Heart left ventricle (tissue), 16 donors: Measurements from ENCODE around the gene TAF5L. TPM values are rescaled to one million over a fixed set of nuclear protein-coding genes. Genes with fewer than 3 reads are reported as not detected.
A peak's percentile ranks its signal among the peaks of the same experiment; 100 is the strongest.

ENCODE experiments used
- ATAC-seq, 4 donors: fragments of 200-7000 bp; cut with Tn5 transposase; one replicate each; pipeline ENCODE4 v1.9.1; 2020 to 2022; ENCODE audit warnings: moderate library complexity in 4 of 4, mild to moderate bottlenecking in 3 of 4, moderate number of reproducible peaks in 1 of 4
- DNase-seq, 5 donors: peaks; one replicate each; pipeline ENCODE4 v3.0.0-alpha.2; 2020
- H3K27ac ChIP-seq, 12 donors: fragments of 200-600 bp; sonication (generic) in 4 of 12; one replicate each; pipeline versions ENCODE4 v1.5.0 to v1.8.0; 2016 to 2022; ENCODE audit warnings: mild to moderate bottlenecking in 2 of 12
- H3K27me3 ChIP-seq, 9 donors: fragments of 200-600 bp; sonication (generic) in 2 of 9; one replicate each; pipeline versions ENCODE4 v1.5.1 to v1.8.0; 2016 to 2022; ENCODE audit warnings: mild to moderate bottlenecking in 3 of 9
- H3K36me3 ChIP-seq, 9 donors: fragments of 200-600 bp; sonication (generic) in 2 of 9; one replicate each; pipeline versions ENCODE4 v1.5.0 to v1.8.0; 2018 to 2022; ENCODE audit warnings: mild to moderate bottlenecking in 2 of 9
- H3K4me1 ChIP-seq, 12 donors: fragments of 200-600 bp; sonication (generic) in 4 of 12; one replicate each; pipeline versions ENCODE4 v1.5.0 to v1.8.0; 2016 to 2022; ENCODE audit warnings: mild to moderate bottlenecking in 3 of 12
- H3K4me3 ChIP-seq, 12 donors: fragments of 200-600 bp; sonication (generic) in 4 of 12; one replicate each; pipeline versions ENCODE4 v1.5.0 to v1.8.0; 2017 to 2022; ENCODE audit warnings: mild to moderate bottlenecking in 9 of 12, moderate library complexity in 4 of 12
- H3K9me3 ChIP-seq, 12 donors: fragments of 200-600 bp; sonication (generic) in 4 of 12; one replicate each; pipeline versions ENCODE4 v1.5.0 to v1.8.0; 2016 to 2022; ENCODE audit warnings: mild to moderate bottlenecking in 1 of 12
- CTCF ChIP-seq, 12 donors: fragments of 200-600 bp; sonication (generic) in 4 of 12; IDR thresholded peaks; one replicate each; pipeline versions ENCODE4 v1.5.0 to v1.8.0; 2018 to 2022; ENCODE audit warnings: antibody characterized with exemption in 12 of 12, mild to moderate bottlenecking in 5 of 12
- POLR2A ChIP-seq, 2 donors: fragments of 450-650 bp; IDR thresholded peaks; one replicate each; pipeline ENCODE4 v1.6.1; 2017; ENCODE audit warnings: antibody characterized with exemption in 2 of 2, mild to moderate bottlenecking in 2 of 2, moderate library complexity in 2 of 2
- WGBS, 4 donors: extraction: QIAGEN DNeasy Blood & Tissue Kit in 2 of 4; methylation state at CpG; one replicate each; pipeline versions ENCODE4 v1.1.5 to v1.1.7; 2013 to 2018; 5-methylcytosine and 5-hydroxymethylcytosine counted together
- intact Hi-C, 10 donors: fragments of 100-400 bp; cut with DNase I; formaldehyde crosslinking; loops; one replicate each; pipeline versions ENCODE4 v1.11.1 to v1.14.2; 2022
- polyA plus RNA-seq, 2 donors: library from polyadenylated mRNA; stranded (reverse); fragments of 200-250 nt; gene quantifications; one replicate each; pipeline ENCODE4 v1.2.3, GENCODE V29; 2013
- total RNA-seq, 9 donors: library from RNA; depleted of rRNA in 2 of 9; stranded (reverse); fragments of >200 nt in 2 of 9; fragmentation: NEBNext Ultra II Directional in 3 of 9; extraction: Animal tissue kit (Norgen Biotek cat#: 25700) in 3 of 9; gene quantifications; one replicate each; pipeline versions ENCODE4 v1.1.0 to v1.2.4, GENCODE V29; 2016 to 2023
- donor health status: ischemic (EF 13 %, LVEDD 7.1; RV severe dilation, severe dysfunction).
- donor health status: healthy with polysubstance abuse.
- donor health status: DM: no; HTN: yes; CAD: no.
- donor health status: DM: no; HTN: no; CAD: no.
- donor health status: ischemic (EF 25% LVEDD 6.9; RV normal size, moderate dysfunction).
- donor health status: ischemic (EF 25% LVEDD 5.7; RV mildly dilated, moderate dysfunction).
- donor health status: healthy.
- donor health status: DM: yes; HTN: yes; CAD: no.
- donor health status: ischemic (EF 35%, LVEDD 5.7; RV mildly dilated, moderate dysfunction).
- donor health status: nonischemic (EF 11% LVEDD 7.7; RV severe dilation, severe dysfunction).
- donor health status: DM: yes; HTN: yes; CAD: no.
- donor health status: PGD.
- donor health status: ischemic (EF 29% LVEDD 5.4; RV normal size, mild dysfunction).
- donor health status: nonischemic (EF 23%, LVEDD 6.1; RV moderate dilation, normal function).

TAF5L gene
- total and polyA plus RNA-seq, 11 donors = 4.4 to 15.4 (median 11.1) TPM

- DNase-seq (no peak), ATAC-seq (no peak)
- H3K27ac ChIP-seq = no peak overlapping the region
- H3K9me3 ChIP-seq = no peaks in the 10 kb centered on the region
- TF ChIP-seq CTCF (IDR thresholded peaks at IDR 0.05) (no peak), POLR2A (IDR thresholded peaks at IDR 0.05) (no peak)
- intact Hi-C loops = no loop called here
- no peaks in the 10 kb centered on the region for H3K27me3 ChIP-seq
- peaks cover 2 to 58% (median 37%) of the 10 kb centered on the region in 12 donors for H3K4me1 ChIP-seq
- WGBS, 4 donors = 94 to 99% (median 96%) methylated on average over 2 of the region's 2 CpGs
- H3K36me3 ChIP-seq = no peaks in the 10 kb centered on the region
- no peak overlapping the region for H3K4me3 ChIP-seq
These were observed 4.3 kb downstream of the TAF5L start for GRCh38 chr1:229621663-229622062.

GRCh38 chr1:229620876-229621275 lies 5.0 kb downstream of the TAF5L start:
- Histone ChIP-seq H3K27me3 (no peaks in the 10 kb centered on the region), H3K4me3 (no peak overlapping the region), H3K27ac (no peak overlapping the region), H3K9me3 (no peaks in the 10 kb centered on the region), H3K36me3 (no peaks in the 10 kb centered on the region), H3K4me1 (peaks cover 2 to 55% (median 37%) of the 10 kb centered on the region in 12 donors)
- DNase-seq = no peak
- TF ChIP-seq CTCF (IDR thresholded peaks at IDR 0.05) (no peak), POLR2A (IDR thresholded peaks at IDR 0.05) (no peak)
- ATAC-seq = peak in 3 of 4 donors; percentile 12 to 46 (median 23)
- intact Hi-C loops = no loop called here
- 40 to 64% (median 44%) methylated on average over 3 of the region's 3 CpGs for WGBS, 4 donors

GRCh38 chr1:229619614-229620013 lies 6.3 kb downstream of the TAF5L start:
- intact Hi-C loops = no loop called here
- no peak overlapping the region for H3K4me3 ChIP-seq
- 90 to 94% (median 92%) methylated on average over 5 of the region's 5 CpGs for WGBS, 4 donors
- ATAC-seq = no peak
- H3K9me3 ChIP-seq = no peaks in the 10 kb centered on the region
- H3K27ac ChIP-seq = no peak overlapping the region
- peaks cover 0 to under 1% (median 0%) of the 10 kb centered on the region in 9 donors for H3K36me3 ChIP-seq
- H3K27me3 ChIP-seq = no peaks in the 10 kb centered on the region
- H3K4me1 ChIP-seq = peaks cover 2 to 51% (median 33%) of the 10 kb centered on the region in 12 donors
- TF ChIP-seq CTCF (IDR thresholded peaks at IDR 0.05) (no peak), POLR2A (IDR thresholded peaks at IDR 0.05) (no peak)
- no peak for DNase-seq

- Histone ChIP-seq H3K4me3 (no peak overlapping the region), H3K36me3 (peaks cover 0 to 7% (median 2%) of the 10 kb centered on the region in 9 donors), H3K27me3 (no peaks in the 10 kb centered on the region), H3K4me1 (peaks cover under 1 to 45% (median 27%) of the 10 kb centered on the region in 12 donors), H3K27ac (no peak overlapping the region), H3K9me3 (no peaks in the 10 kb centered on the region)
- no peak for TF ChIP-seq CTCF (IDR thresholded peaks at IDR 0.05)
- no peak for TF ChIP-seq POLR2A (IDR thresholded peaks at IDR 0.05)
- intact Hi-C loops = no loop called here
- ATAC-seq (no peak), DNase-seq (no peak)
These were observed 6.9 kb downstream of the TAF5L start for GRCh38 chr1:229619002-229619401.
